Upper lobe of left lung (tissue), 6 donors: ENCODE data around the gene APLF. TPM values are rescaled to one million over a fixed set of nuclear protein-coding genes. Genes with fewer than 3 reads are reported as not detected.
A peak's percentile ranks its signal among the peaks of the same experiment; 100 is the strongest.

Experiments used
- ATAC-seq, 2 donors: fragments of 200-7000 bp; cut with Tn5 transposase; one replicate each; pipeline ENCODE4 v1.9.1; 2022; ENCODE audit warnings: mild to moderate bottlenecking in 2 of 2, moderate library complexity in 2 of 2; ENCODE audit not compliant: low FRiP score in 2 of 2
- DNase-seq, 2 donors: peaks; one replicate each; pipeline ENCODE4 v3.0.0-alpha.2; 2019 to 2020
- H3K27ac ChIP-seq, 4 donors: fragments of 200-600 bp; sonication (generic); one replicate each; pipeline ENCODE4 v1.5.1; 2016 to 2019
- H3K27me3 ChIP-seq, 4 donors: fragments of 200-600 bp; sonication (generic); one replicate each; pipeline ENCODE4 v1.5.1; 2017 to 2019
- H3K36me3 ChIP-seq, 4 donors: fragments of 200-600 bp; sonication (generic); one replicate each; pipeline ENCODE4 v1.5.1; 2016 to 2019
- H3K4me1 ChIP-seq, 4 donors: fragments of 200-600 bp; sonication (generic); one replicate each; pipeline ENCODE4 v1.5.1; 2018 to 2019
- H3K4me3 ChIP-seq, 4 donors: fragments of 200-600 bp; sonication (generic); one replicate each; pipeline ENCODE4 v1.5.1; 2017 to 2019; ENCODE audit warnings: mild to moderate bottlenecking in 2 of 4, moderate library complexity in 1 of 4
- H3K9me3 ChIP-seq, 4 donors: fragments of 200-600 bp; sonication (generic); one replicate each; pipeline ENCODE4 v1.5.1; 2018 to 2019
- EP300 ChIP-seq, 4 donors: sonication (generic); formaldehyde crosslinking; IDR thresholded peaks; one replicate each; pipeline ENCODE4 v1.5.1; 2017; ENCODE audit warnings: antibody characterized with exemption in 4 of 4, control low read depth in 2 of 4
- POLR2A ChIP-seq, 4 donors: fragments of 450-650 bp; IDR thresholded peaks; one replicate each; pipeline ENCODE4 v1.5.1; 2016 to 2017; ENCODE audit warnings: antibody characterized with exemption in 4 of 4, mild to moderate bottlenecking in 2 of 4
- POLR2AphosphoS5 ChIP-seq, 2 donors: sonication (generic); formaldehyde crosslinking; IDR thresholded peaks; one replicate each; pipeline ENCODE4 v1.5.1; 2017; ENCODE audit warnings: antibody characterized with exemption in 2 of 2
- WGBS, 2 donors: methylation state at CpG; one replicate each; pipeline ENCODE4 v1.1.5; 2017 to 2018; 5-methylcytosine and 5-hydroxymethylcytosine counted together
- total RNA-seq, 6 donors: library from RNA; depleted of rRNA in 4 of 6; stranded (reverse); fragments of >200 nt in 4 of 6; gene quantifications; one replicate each; pipeline versions ENCODE4 v1.1.0 to v1.2.1, GENCODE V29; 2016 to 2021
- TF ChIP-seq, protein P1 (sequence below), 6 experiments: fragments of 450-650 bp in 4 of 6; fragments of 200-600 bp in 2 of 6; sonication (generic) in 2 of 6; IDR thresholded peaks; one replicate each; pipeline ENCODE4 v1.5.1; 2016 to 2019; ENCODE audit warnings: antibody characterized with exemption in 6 of 6
- donor health status: DM: no; HTN: no; CAD: no; lungs with moderate emphysema.
- donor health status: DM: no; HTN: yes; CAD: no; lungs with severe emphysema.

Gene APLF
- total RNA-seq, 6 donors from 2014 or later: 3.7 to 5.5 (median 4.7) TPM

- Histone ChIP-seq H3K27ac (peak overlapping the region in 1 of 4 donors; percentile 38), H3K36me3 (no peaks in the 10 kb centered on the region), H3K9me3 (no peaks in the 10 kb centered on the region), H3K4me3 (no peak overlapping the region), H3K4me1 (peaks cover 12 to 30% (median 20%) of the 10 kb centered on the region in 4 donors), H3K27me3 (no peaks in the 10 kb centered on the region)
- TF ChIP-seq EP300 (IDR thresholded peaks at IDR 0.05) (peak in 1 of 4 donors; percentile 33), POLR2A (IDR thresholded peaks at IDR 0.05) (no peak), POLR2AphosphoS5 (IDR thresholded peaks at IDR 0.05) (no peak)
- no peak for DNase-seq
- WGBS, 2 donors: 51 to 54% methylated on average over 10 of the region's 10 CpGs
- no peak for ATAC-seq
Observed at GRCh38 chr2:68426848-68427579, 40.4 kb upstream of the APLF start.

DNA sequence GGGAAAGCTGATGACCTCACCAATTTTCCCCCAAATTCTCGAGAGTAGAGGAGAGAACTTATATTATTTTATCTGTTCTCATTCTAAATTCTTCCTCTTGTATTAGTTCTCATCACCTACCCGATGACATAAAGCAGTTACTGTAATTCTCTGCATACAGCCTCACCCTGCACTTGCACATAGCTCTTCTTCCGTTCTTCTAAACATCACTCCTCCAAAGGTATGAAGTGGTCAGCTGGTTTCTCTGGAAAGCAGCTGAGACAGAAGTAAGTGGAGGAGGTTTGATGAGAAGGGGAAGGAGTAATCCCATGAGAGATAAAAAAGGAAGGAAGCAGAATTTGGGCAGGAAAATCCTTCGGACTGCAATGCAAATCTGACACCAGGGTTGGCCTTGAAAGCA is 39.3 kb upstream of the APLF start:
- TF ChIP-seq, protein P1, sequence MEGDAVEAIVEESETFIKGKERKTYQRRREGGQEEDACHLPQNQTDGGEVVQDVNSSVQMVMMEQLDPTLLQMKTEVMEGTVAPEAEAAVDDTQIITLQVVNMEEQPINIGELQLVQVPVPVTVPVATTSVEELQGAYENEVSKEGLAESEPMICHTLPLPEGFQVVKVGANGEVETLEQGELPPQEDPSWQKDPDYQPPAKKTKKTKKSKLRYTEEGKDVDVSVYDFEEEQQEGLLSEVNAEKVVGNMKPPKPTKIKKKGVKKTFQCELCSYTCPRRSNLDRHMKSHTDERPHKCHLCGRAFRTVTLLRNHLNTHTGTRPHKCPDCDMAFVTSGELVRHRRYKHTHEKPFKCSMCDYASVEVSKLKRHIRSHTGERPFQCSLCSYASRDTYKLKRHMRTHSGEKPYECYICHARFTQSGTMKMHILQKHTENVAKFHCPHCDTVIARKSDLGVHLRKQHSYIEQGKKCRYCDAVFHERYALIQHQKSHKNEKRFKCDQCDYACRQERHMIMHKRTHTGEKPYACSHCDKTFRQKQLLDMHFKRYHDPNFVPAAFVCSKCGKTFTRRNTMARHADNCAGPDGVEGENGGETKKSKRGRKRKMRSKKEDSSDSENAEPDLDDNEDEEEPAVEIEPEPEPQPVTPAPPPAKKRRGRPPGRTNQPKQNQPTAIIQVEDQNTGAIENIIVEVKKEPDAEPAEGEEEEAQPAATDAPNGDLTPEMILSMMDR (IDR thresholded peaks at IDR 0.05): no peak
- TF ChIP-seq POLR2AphosphoS5 (IDR thresholded peaks at IDR 0.05): no peak
- no peak for TF ChIP-seq EP300 (IDR thresholded peaks at IDR 0.05)
- no peak for TF ChIP-seq POLR2A (IDR thresholded peaks at IDR 0.05)
- ATAC-seq (no peak), DNase-seq (no peak)

GRCh38 chr2:68428746-68429145 is 38.6 kb upstream of the APLF start:
- TF ChIP-seq, protein P1 (IDR thresholded peaks at IDR 0.05): no peak
- TF ChIP-seq POLR2A (IDR thresholded peaks at IDR 0.05): no peak
- TF ChIP-seq POLR2AphosphoS5 (IDR thresholded peaks at IDR 0.05): no peak
- no peak for TF ChIP-seq EP300 (IDR thresholded peaks at IDR 0.05)
- H3K4me1 ChIP-seq: peaks cover 12 to 30% (median 20%) of the 10 kb centered on the region in 4 donors
- H3K4me3 ChIP-seq: no peak overlapping the region
- DNase-seq: no peak
- H3K9me3 ChIP-seq: no peaks in the 10 kb centered on the region
- H3K27ac ChIP-seq: no peak overlapping the region
- no peaks in the 10 kb centered on the region for H3K36me3 ChIP-seq
- no peaks in the 10 kb centered on the region for H3K27me3 ChIP-seq
- 57 to 81% methylated on average over 1 of the region's 1 CpG for WGBS, 2 donors
- no peak for ATAC-seq

More for the DNA sequence above, 39.3 kb upstream of the APLF start:
- no peak overlapping the region for H3K4me3 ChIP-seq
- WGBS, 2 donors: 59 to 61% methylated on average over 4 of the region's 4 CpGs
- H3K36me3 ChIP-seq: no peaks in the 10 kb centered on the region
- H3K27ac ChIP-seq: no peak overlapping the region
- H3K27me3 ChIP-seq: no peaks in the 10 kb centered on the region
- H3K4me1 ChIP-seq: peaks cover 12 to 30% (median 20%) of the 10 kb centered on the region in 4 donors
- H3K9me3 ChIP-seq: no peaks in the 10 kb centered on the region

DNA sequence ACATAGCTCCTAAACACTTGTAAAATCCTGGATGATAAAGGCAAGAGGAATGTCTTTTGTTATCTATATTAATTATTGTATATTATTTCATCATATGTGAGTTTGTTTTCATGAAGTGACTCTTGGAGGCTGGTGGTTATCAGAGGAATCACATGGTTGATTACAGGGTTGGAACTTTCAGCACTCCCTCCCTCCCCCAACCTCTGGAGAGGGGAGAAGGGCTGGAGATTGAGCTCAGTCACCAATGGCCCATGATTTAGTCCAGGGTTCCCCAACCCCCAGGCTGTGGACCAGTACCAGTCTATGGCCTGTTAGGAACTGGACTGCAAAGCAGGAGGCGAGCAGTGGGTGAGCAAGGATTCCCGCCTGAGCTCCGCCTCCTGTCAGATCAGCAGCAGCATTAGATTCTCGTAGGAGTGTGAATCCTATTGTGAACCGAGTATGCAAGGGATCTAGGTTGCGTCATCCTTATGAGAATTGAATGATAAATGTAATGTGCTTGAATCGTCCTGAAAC is 38.0 kb upstream of the APLF start:
- Histone ChIP-seq H3K27me3 (no peaks in the 10 kb centered on the region), H3K4me1 (peaks cover 12 to 28% (median 20%) of the 10 kb centered on the region in 4 donors), H3K36me3 (no peaks in the 10 kb centered on the region), H3K4me3 (no peak overlapping the region), H3K27ac (no peak overlapping the region), H3K9me3 (no peaks in the 10 kb centered on the region)
- no peak for ATAC-seq
- TF ChIP-seq, protein P1 (IDR thresholded peaks at IDR 0.05): no peak
- no peak for TF ChIP-seq EP300 (IDR thresholded peaks at IDR 0.05)
- TF ChIP-seq POLR2AphosphoS5 (IDR thresholded peaks at IDR 0.05): no peak
- no peak for TF ChIP-seq POLR2A (IDR thresholded peaks at IDR 0.05)
- no peak for DNase-seq
- 76 to 85% methylated on average over 7 of the region's 7 CpGs for WGBS, 2 donors

DNA sequence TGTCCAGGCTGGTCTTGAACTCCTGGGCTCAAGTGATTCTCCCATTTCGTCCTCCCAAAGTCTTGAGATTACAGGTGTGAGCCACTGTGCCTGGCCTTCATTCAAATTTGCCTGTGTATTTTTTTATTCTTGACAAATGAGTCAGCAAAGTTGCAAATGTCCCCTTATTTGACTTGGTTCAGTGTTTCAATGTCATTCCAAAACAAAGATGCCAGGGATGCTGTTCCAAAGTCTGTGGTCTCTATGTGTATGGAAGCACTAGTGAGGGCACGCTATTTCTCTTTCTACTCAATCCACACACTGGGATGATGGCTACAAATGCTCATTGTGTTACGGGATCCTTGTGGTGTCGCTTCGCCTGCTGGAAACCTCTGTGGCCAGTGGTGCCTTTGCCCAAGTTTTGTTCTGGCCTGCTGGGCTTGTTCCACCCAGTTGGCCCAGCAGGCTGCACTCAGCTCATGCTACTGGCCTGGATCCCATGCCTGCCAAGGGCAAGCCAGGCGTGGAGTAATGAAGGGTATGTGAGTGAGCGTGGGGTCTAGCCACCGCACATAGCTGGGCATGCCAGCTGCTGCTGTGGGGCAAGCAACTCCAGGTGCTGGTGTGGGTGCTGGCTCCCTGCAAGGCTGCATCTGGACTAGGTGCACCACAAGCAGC is 35.9 kb upstream of the APLF start:
- peak in 1 of 2 donors; percentile 42 for DNase-seq
- no peak overlapping the region for H3K27ac ChIP-seq
- H3K4me1 ChIP-seq: peaks cover 12 to 30% (median 18%) of the 10 kb centered on the region in 4 donors
- no peak for TF ChIP-seq POLR2AphosphoS5 (IDR thresholded peaks at IDR 0.05)
- TF ChIP-seq EP300 (IDR thresholded peaks at IDR 0.05): no peak
- TF ChIP-seq POLR2A (IDR thresholded peaks at IDR 0.05): no peak
- TF ChIP-seq, protein P1 (IDR thresholded peaks at IDR 0.05): no peak
- H3K9me3 ChIP-seq: no peaks in the 10 kb centered on the region
- ATAC-seq: no peak
- H3K27me3 ChIP-seq: no peaks in the 10 kb centered on the region
- no peaks in the 10 kb centered on the region for H3K36me3 ChIP-seq
- no peak overlapping the region for H3K4me3 ChIP-seq
- 83 to 85% methylated on average over 8 of the region's 8 CpGs for WGBS, 2 donors
